Transverse colon (tissue), 4 donors: ENCODE results near the gene OR4N2. TPM values are rescaled to one million over a fixed set of nuclear protein-coding genes. Genes with fewer than 3 reads are reported as not detected.
"Not testable (repeated sequence)": the region's sequence is repeated elsewhere in the genome, so short reads cannot be mapped to it uniquely, and the experiment has no call there.

Experiments used
- DNase-seq: peaks from one replicate; pipeline ENCODE4 v3.0.0-alpha.2; 2019
- H3K27ac ChIP-seq, 4 donors: fragments of 200-600 bp; sonication (generic); 2 replicates each; pipeline ENCODE4 v1.5.1; 2016 to 2018; ENCODE audit warnings: inconsistent platforms in 4 of 4
- H3K27me3 ChIP-seq: fragments of 200-600 bp; sonication (generic); 2 replicates; pipeline ENCODE4 v1.5.1; 2017; ENCODE audit warnings: inconsistent platforms
- H3K36me3 ChIP-seq, 4 donors: fragments of 200-600 bp; sonication (generic); 2 replicates each; pipeline ENCODE4 v1.5.1; 2017 to 2019; ENCODE audit warnings: inconsistent platforms in 4 of 4
- H3K4me1 ChIP-seq, 4 donors: fragments of 200-600 bp; sonication (generic); 2 replicates each; pipeline ENCODE4 v1.5.1; 2017 to 2020; ENCODE audit warnings: inconsistent platforms in 4 of 4
- H3K4me3 ChIP-seq, 4 donors: fragments of 200-600 bp; sonication (generic); 1 replicate in 1 of 4; 2 replicates in 3 of 4; pipeline versions ENCODE4 v1.5.1 to v1.6.1; 2017 to 2019; ENCODE audit warnings: inconsistent platforms in 4 of 4
- H3K9me3 ChIP-seq, 2 donors: fragments of 200-600 bp; sonication (generic); 2 replicates each; pipeline ENCODE4 v1.5.1; 2017 to 2019; ENCODE audit warnings: inconsistent platforms in 2 of 2
- EP300 ChIP-seq: sonication (generic); formaldehyde crosslinking; IDR thresholded peaks from one replicate; pipeline ENCODE4 v1.6.1; 2017; ENCODE audit warnings: antibody characterized with exemption, low read depth
- POLR2A ChIP-seq: fragments of 450-650 bp; IDR thresholded peaks from one replicate; pipeline ENCODE4 v1.6.1; 2016; ENCODE audit warnings: antibody characterized with exemption, mild to moderate bottlenecking, moderate library complexity
- POLR2AphosphoS5 ChIP-seq, 3 donors: sonication (generic); formaldehyde crosslinking; IDR thresholded peaks; one replicate each; pipeline ENCODE4 v1.6.1; 2016; ENCODE audit warnings: antibody characterized with exemption in 3 of 3
- WGBS, 2 donors: methylation state at CpG; one replicate each; pipeline ENCODE4 v1.1.5; 2018; ENCODE audit warnings: low coverage in 1 of 2; 5-methylcytosine and 5-hydroxymethylcytosine counted together
- in situ Hi-C, 4 donors: fragments of 200-750 bp; cut with MboI; loops; one replicate each; pipeline versions ENCODE4 v1.15.0 to v1.15.1; 2017; ENCODE audit warnings: low sequenced_read_pairs in 3 of 4, low pct_ligation_motif_present in 1 of 4, low pct_unique_long_range_greater_than_20kb in 1 of 4
- intact Hi-C: fragments of 100-400 bp; cut with DNase I; formaldehyde crosslinking; loops from one replicate; pipeline ENCODE4 v1.15.1; 2023; ENCODE audit warnings: low total_unique reads
- total RNA-seq, 4 donors: library from RNA; depleted of rRNA; stranded (reverse); fragments of >200 nt; gene quantifications; one replicate each; pipeline ENCODE4 v1.1.0, GENCODE V29; 2016
- TF ChIP-seq, protein P1 (sequence below), 5 experiments: fragments of 200-600 bp in 3 of 5; fragments of 450-650 bp in 2 of 5; sonication (generic) in 3 of 5; IDR thresholded peaks; 1 replicate in 2 of 5; 2 replicates in 3 of 5; pipeline ENCODE4 v1.5.1; 2016 to 2017; ENCODE audit warnings: antibody characterized with exemption in 5 of 5, inconsistent platforms in 3 of 5, mild to moderate bottlenecking in 2 of 5, moderate library complexity in 1 of 5

Gene OR4N2
- total RNA-seq, 4 donors from 2014 or later, result not detected

DNA sequence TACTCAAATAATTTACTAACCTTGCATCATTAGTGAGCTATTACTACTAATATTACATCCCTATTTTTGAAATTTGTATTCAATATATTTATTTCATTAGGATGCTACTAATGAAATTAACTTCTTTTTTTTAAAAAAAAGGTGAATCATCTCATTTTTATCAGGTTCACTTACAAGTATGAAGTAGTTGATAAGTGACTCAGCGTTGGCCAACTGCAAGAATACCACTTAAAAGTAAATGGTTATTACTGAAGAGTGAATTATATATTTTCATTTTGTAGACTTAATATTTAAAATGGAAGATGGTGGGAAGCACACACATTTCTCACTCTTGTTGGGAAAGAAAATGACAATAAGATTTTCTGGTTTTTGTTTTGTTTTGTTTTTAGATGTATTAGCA lies 19.6 kb downstream of the OR4N2 start:
- Histone ChIP-seq H3K9me3 (peaks cover 0 to 14% of the 10 kb centered on the region in 2 donors), H3K4me3 (no peak overlapping the region), H3K36me3 (no peaks in the 10 kb centered on the region), H3K27me3 (no peaks in the 10 kb centered on the region), H3K27ac (no peak overlapping the region), H3K4me1 (no peaks in the 10 kb centered on the region)
- TF ChIP-seq EP300 (no peak), POLR2A (no peak), POLR2AphosphoS5 (IDR thresholded peaks at IDR 0.05) (no peak)
- TF ChIP-seq, protein P1, sequence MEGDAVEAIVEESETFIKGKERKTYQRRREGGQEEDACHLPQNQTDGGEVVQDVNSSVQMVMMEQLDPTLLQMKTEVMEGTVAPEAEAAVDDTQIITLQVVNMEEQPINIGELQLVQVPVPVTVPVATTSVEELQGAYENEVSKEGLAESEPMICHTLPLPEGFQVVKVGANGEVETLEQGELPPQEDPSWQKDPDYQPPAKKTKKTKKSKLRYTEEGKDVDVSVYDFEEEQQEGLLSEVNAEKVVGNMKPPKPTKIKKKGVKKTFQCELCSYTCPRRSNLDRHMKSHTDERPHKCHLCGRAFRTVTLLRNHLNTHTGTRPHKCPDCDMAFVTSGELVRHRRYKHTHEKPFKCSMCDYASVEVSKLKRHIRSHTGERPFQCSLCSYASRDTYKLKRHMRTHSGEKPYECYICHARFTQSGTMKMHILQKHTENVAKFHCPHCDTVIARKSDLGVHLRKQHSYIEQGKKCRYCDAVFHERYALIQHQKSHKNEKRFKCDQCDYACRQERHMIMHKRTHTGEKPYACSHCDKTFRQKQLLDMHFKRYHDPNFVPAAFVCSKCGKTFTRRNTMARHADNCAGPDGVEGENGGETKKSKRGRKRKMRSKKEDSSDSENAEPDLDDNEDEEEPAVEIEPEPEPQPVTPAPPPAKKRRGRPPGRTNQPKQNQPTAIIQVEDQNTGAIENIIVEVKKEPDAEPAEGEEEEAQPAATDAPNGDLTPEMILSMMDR (IDR thresholded peaks at IDR 0.05), result no peak
- no peak for DNase-seq
- 50 to 65% methylated on average over 1 of the region's 1 CpG for WGBS, 2 donors
- intact Hi-C loops (no loop called here), in situ Hi-C loops (no loop called here)

DNA sequence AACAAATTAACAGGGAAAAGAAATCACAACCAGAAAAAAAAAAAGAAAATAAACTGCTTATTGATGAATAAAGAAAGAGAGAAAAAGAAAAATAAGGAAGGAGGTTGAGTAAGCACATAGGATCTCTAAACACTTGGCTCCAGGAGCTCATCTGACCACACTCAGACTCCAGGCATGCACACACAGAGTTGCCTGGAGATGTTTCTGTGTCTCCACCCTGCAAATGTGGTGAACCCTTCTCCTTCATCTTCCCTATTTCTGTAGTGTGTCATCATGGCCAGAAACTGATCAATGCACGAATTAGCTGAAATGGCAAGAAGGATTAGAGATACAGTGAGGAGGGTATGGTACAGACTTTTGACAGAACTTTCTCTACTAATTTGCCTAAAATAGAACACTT lies 20.2 kb downstream of the OR4N2 start:
- WGBS, 2 donors, result 33 to 40% methylated on average over 1 of the region's 1 CpG
- in situ Hi-C loops (no loop called here), intact Hi-C loops (no loop called here)
- TF ChIP-seq EP300 (no peak), POLR2A (no peak), POLR2AphosphoS5 (IDR thresholded peaks at IDR 0.05) (no peak)
- TF ChIP-seq, protein P1 (IDR thresholded peaks at IDR 0.05), result no peak
- H3K36me3 ChIP-seq, result no peaks in the 10 kb centered on the region
- no peaks in the 10 kb centered on the region for H3K4me1 ChIP-seq
- no peak for DNase-seq
- no peak overlapping the region for H3K4me3 ChIP-seq
- H3K27me3 ChIP-seq, result no peaks in the 10 kb centered on the region
- H3K27ac ChIP-seq, result no peak overlapping the region
- H3K9me3 ChIP-seq, result peaks cover 0 to 14% of the 10 kb centered on the region in 2 donors

DNA sequence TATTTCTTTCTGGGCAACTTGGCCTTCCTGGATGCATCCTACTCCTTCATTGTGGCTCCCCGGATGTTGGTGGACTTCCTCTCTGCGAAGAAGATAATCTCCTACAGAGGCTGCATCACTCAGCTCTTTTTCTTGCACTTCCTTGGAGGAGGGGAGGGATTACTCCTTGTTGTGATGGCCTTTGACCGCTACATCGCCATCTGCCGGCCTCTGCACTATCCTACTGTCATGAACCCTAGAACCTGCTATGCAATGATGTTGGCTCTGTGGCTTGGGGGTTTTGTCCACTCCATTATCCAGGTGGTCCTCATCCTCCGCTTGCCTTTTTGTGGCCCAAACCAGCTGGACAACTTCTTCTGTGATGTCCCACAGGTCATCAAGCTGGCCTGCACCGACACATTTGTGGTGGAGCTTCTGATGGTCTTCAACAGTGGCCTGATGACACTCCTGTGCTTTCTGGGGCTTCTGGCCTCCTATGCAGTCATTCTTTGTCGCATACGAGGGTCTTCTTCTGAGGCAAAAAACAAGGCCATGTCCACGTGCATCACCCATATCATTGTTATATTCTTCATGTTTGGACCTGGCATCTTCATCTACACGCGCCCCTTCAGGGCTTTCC lies 24.2 kb downstream of the OR4N2 start:
- H3K27me3 ChIP-seq, in situ Hi-C loops: not testable (repeated sequence)

DNA sequence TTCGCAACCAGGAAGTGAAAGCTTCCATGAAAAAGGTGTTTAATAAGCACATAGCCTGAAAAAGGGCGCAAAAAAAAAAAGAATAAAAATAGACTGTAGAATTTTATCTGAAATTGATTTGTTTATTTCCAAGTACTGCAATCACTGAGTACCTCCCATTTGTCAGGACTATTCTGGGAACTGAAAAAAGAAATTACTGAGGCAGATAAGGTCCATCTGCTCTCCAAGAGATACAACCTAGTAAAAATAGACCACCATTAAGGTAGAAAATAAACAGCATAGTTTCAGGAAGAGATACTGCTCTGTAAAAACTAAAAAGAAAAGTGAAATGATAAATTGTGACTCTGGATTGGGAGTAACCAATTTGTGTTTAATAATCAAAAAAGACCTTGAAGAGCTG lies 24.7 kb downstream of the OR4N2 start:
- intact Hi-C loops (no loop called here), in situ Hi-C loops (no loop called here)
- TF ChIP-seq EP300 (no peak), POLR2A (no peak), POLR2AphosphoS5 (IDR thresholded peaks at IDR 0.05) (no peak)
- TF ChIP-seq, protein P1 (IDR thresholded peaks at IDR 0.05), result no peak
- Histone ChIP-seq H3K4me1 (no peaks in the 10 kb centered on the region), H3K27ac (no peak overlapping the region), H3K4me3 (no peak overlapping the region), H3K27me3 (no peaks in the 10 kb centered on the region), H3K36me3 (no peaks in the 10 kb centered on the region), H3K9me3 (peaks cover 0 to 10% of the 10 kb centered on the region in 2 donors)
- no peak for DNase-seq
- 75 to 94% methylated on average over 2 of the region's 2 CpGs for WGBS, 2 donors

More for the DNA sequence above, 24.2 kb downstream of the OR4N2 start:
- 71 to 72% methylated on average over 5 to 12 of the region's 12 CpGs for WGBS, 2 donors
- intact Hi-C loops, H3K27ac ChIP-seq, H3K9me3 ChIP-seq, H3K36me3 ChIP-seq, DNase-seq, H3K4me3 ChIP-seq, H3K4me1 ChIP-seq: not testable (repeated sequence)

GRCh38 chr14:19834203-19834848 lies 30.8 kb downstream of the OR4N2 start:
- H3K27me3 ChIP-seq, DNase-seq, H3K36me3 ChIP-seq, intact Hi-C loops, H3K27ac ChIP-seq, H3K4me1 ChIP-seq, in situ Hi-C loops, H3K4me3 ChIP-seq: not testable (repeated sequence)
- 71 to 84% methylated on average over 2 to 8 of the region's 8 CpGs for WGBS, 2 donors
- peaks cover 0 to 32% of the 10 kb centered on the region in 2 donors for H3K9me3 ChIP-seq
